GM23248 (cell line): ENCODE results near the gene SLC43A2. TPM values are rescaled to one million over a fixed set of nuclear protein-coding genes. Genes with fewer than 3 reads are reported as not detected.
"Not testable (repeated sequence)": the region's sequence is repeated elsewhere in the genome, so short reads cannot be mapped to it uniquely, and the experiment has no call there.

ENCODE experiments used
- DNase-seq: peaks from one replicate; pipeline ENCODE4 v3.0.0-alpha.2; 2015
- H2AFZ ChIP-seq: fragments of 200-600 bp; sonication (generic); 2 replicates; pipeline ENCODE4 v1.6.1; 2016; ENCODE audit warnings: antibody characterized with exemption
- H3F3A ChIP-seq: fragments of 200-600 bp; sonication (generic); 2 replicates; pipeline ENCODE4 v1.6.1; 2016; ENCODE audit warnings: mild to moderate bottlenecking, antibody characterized with exemption, mixed run types; ENCODE audit not compliant: insufficient read depth
- H3K27ac ChIP-seq: fragments of 200-600 bp; sonication (generic); 2 replicates; pipeline ENCODE4 v1.5.1; 2016; ENCODE audit warnings: mild to moderate bottlenecking
- H3K27me3 ChIP-seq: fragments of 200-600 bp; sonication (generic); replicated peaks from 2 replicates; pipeline ENCODE4 v1.6.1; 2016; ENCODE audit warnings: mild to moderate bottlenecking; ENCODE audit not compliant: insufficient read depth
- H3K36me3 ChIP-seq: fragments of 200-600 bp; sonication (generic); 2 replicates; pipeline ENCODE4 v1.6.1; 2016; ENCODE audit warnings: low read depth, mild to moderate bottlenecking
- H3K4me1 ChIP-seq: fragments of 200-600 bp; sonication (generic); 2 replicates; pipeline ENCODE4 v1.6.1; 2016; ENCODE audit warnings: mild to moderate bottlenecking; ENCODE audit not compliant: insufficient read depth
- H3K4me2 ChIP-seq: fragments of 200-600 bp; sonication (generic); one replicate; pipeline ENCODE4 v1.6.1; 2016; ENCODE audit warnings: mild to moderate bottlenecking; ENCODE audit not compliant: unreplicated experiment
- H3K4me3 ChIP-seq: fragments of 200-600 bp; sonication (generic); 2 replicates; pipeline ENCODE4 v1.5.1; 2016; ENCODE audit warnings: mild to moderate bottlenecking
- H3K79me2 ChIP-seq: fragments of 200-600 bp; sonication (generic); 2 replicates; pipeline ENCODE4 v1.6.1; 2016; ENCODE audit warnings: mild to moderate bottlenecking; ENCODE audit not compliant: insufficient read depth
- H3K9ac ChIP-seq: fragments of 200-600 bp; sonication (generic); 2 replicates; pipeline ENCODE4 v1.6.1; 2016; ENCODE audit warnings: mild to moderate bottlenecking
- H3K9me2 ChIP-seq: fragments of 200-600 bp; sonication (generic); 2 replicates; pipeline ENCODE4 v1.6.1; 2016; ENCODE audit warnings: mixed run types, mild to moderate bottlenecking, moderate library complexity; ENCODE audit not compliant: insufficient read depth
- H3K9me3 ChIP-seq: fragments of 200-600 bp; sonication (generic); one replicate; pipeline ENCODE4 v1.6.1; 2017; ENCODE audit warnings: low read depth
- H4K20me1 ChIP-seq: fragments of 200-600 bp; sonication (generic); 2 replicates; pipeline ENCODE4 v1.6.0; 2016; ENCODE audit not compliant: insufficient read depth
- EZH2 ChIP-seq: fragments of 200-600 bp; sonication (generic); IDR thresholded peaks from 2 replicates; pipeline ENCODE4 v1.6.1; 2018; ENCODE audit warnings: antibody characterized with exemption, mild to moderate bottlenecking; ENCODE audit not compliant: insufficient read depth, poor library complexity, severe bottlenecking
- EZH2phosphoT487 ChIP-seq: fragments of 200-600 bp; sonication (generic); IDR thresholded peaks from 2 replicates; pipeline ENCODE4 v1.6.1; 2018; ENCODE audit warnings: antibody characterized with exemption, moderate library complexity, mild to moderate bottlenecking, low read depth; ENCODE audit not compliant: insufficient read depth
- WGBS, 2 experiments: methylation state at CpG; one replicate each; pipeline ENCODE4 v1.1.6; 2015 to 2017; ENCODE audit warnings: low lambda C conversion rate in 2 of 2, low coverage in 1 of 2; ENCODE audit errors: missing lambda C conversion rate in 2 of 2; 5-methylcytosine and 5-hydroxymethylcytosine counted together
- in situ Hi-C: fragments of 300-500 bp; cut with MboI; formaldehyde crosslinking; loops from 2 replicates; pipeline ENCODE4 v1.15.0; 2020
- polyA plus RNA-seq: library from polyadenylated mRNA; unstranded; fragments of >200 nt; fragmentation: Nextera tagmentation; extraction: Ambion mirVana; gene quantifications from 2 replicates; pipeline ENCODE4 v1.2.1, GENCODE V29; 2016
- total RNA-seq: library from RNA; depleted of rRNA; stranded (reverse); fragments of >200 nt; shearing (Covaris generic); gene quantifications from 2 replicates; pipeline ENCODE4 v1.2.3, GENCODE V29; 2014; rRNA removed

Gene SLC43A2
- total RNA-seq (8.6 and 9.1 TPM in 2 replicates), polyA plus RNA-seq (6.0 and 6.6 TPM in 2 replicates)

DNA sequence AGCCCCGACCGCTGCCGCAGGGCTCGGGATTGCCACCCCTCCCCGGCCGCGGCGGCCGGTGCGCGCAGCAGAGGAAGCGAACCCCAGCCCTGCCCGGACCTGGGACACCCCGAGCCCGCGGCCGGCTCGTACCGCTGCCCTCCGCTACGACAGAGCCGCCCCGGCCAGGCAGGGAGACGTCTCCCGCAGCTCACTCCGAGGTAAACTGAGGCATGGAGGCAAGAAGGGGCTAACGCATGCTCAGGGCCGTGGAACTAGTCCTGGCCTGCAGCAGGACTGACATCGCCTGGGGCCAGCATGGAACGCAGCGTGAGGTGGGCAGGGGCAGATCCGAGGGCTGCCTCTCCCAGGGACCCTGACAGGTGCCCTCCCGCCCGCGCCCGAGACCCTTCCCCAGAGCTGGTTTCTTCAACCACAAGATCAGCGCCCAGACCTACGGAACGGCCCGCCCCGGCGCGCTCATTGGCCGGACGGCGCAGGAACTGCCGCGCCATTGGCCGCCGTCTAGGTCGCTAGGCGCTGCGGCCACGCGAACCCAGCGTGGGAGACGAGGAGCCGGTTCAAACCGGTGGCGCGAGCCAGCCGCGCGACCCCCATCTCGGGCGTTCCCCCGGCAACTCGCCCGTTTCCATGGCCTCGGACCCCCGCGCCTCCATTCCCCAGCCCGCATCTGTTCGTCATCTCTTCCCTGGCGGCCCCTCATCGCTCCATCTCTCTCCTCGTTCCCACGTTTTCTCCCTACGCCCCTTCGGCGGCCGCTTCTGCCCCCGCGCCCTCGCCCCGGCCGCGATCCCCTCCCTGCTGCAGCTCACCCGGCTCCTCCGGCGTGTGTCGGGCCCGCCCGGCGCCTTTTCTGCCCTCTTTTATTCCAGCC lies at the start of gene SLC43A2:
Gene SLC43A2 (minus strand): TSS at position 853 of the 874 bp plus-strand sequence. CDS start 960 bp downstream, outside the sequence.
- H3K36me3 ChIP-seq = no peaks in the 10 kb centered on the region
- H3K9me3 ChIP-seq = no peaks in the 10 kb centered on the region
- no peaks in the 10 kb centered on the region for H3K79me2 ChIP-seq
- H3K4me1 ChIP-seq = no peaks in the 10 kb centered on the region
- H3K27me3 ChIP-seq = no peaks in the 10 kb centered on the region
- no peaks in the 10 kb centered on the region for H3F3A ChIP-seq
- peak; percentile 93 for DNase-seq
- no peaks in the 10 kb centered on the region for H3K9me2 ChIP-seq
- TF ChIP-seq EZH2phosphoT487 (no peak), EZH2 (no peak)
- H3K4me3 ChIP-seq = peak within 1 kb of the TSS; percentile 79
- H3K9ac ChIP-seq = peak within 1 kb of the TSS; percentile 93
- H3K27ac ChIP-seq = peak within 1 kb of the TSS; percentile 81
- no peaks in the 10 kb centered on the region for H4K20me1 ChIP-seq
- 1% methylated on average over 40 to 81 of the region's 95 CpGs for WGBS, 2 experiments
- H3K4me2 ChIP-seq = peak within 1 kb of the TSS; percentile 96
- in situ Hi-C loops = no loop called here
- H2AFZ ChIP-seq = peak within 1 kb of the TSS; percentile 80

GRCh38 chr17:1676401-1676800 lies 47.8 kb upstream of the SLC43A2 start:
- Histone ChIP-seq H3K9ac (no peak overlapping the region), H3K4me3 (no peak overlapping the region), H3K4me2 (no peak overlapping the region), H3F3A (peaks cover 9% of the 10 kb centered on the region; the same call in 1 of the 2 replicates), H3K27ac (no peak overlapping the region), H3K9me2 (no peaks in the 10 kb centered on the region), H3K36me3 (peaks cover 87% of the 10 kb centered on the region), H3K27me3 (no peaks in the 10 kb centered on the region), H3K4me1 (no peaks in the 10 kb centered on the region), H3K79me2 (peaks cover 79% of the 10 kb centered on the region), H4K20me1 (no peaks in the 10 kb centered on the region), H2AFZ (no peak overlapping the region), H3K9me3 (no peaks in the 10 kb centered on the region)
- no peak for DNase-seq
- WGBS, 2 experiments = 91% methylated on average over 13 of the region's 13 CpGs
- TF ChIP-seq EZH2 (no peak), EZH2phosphoT487 (no peak)
- in situ Hi-C loops = no loop called here

DNA sequence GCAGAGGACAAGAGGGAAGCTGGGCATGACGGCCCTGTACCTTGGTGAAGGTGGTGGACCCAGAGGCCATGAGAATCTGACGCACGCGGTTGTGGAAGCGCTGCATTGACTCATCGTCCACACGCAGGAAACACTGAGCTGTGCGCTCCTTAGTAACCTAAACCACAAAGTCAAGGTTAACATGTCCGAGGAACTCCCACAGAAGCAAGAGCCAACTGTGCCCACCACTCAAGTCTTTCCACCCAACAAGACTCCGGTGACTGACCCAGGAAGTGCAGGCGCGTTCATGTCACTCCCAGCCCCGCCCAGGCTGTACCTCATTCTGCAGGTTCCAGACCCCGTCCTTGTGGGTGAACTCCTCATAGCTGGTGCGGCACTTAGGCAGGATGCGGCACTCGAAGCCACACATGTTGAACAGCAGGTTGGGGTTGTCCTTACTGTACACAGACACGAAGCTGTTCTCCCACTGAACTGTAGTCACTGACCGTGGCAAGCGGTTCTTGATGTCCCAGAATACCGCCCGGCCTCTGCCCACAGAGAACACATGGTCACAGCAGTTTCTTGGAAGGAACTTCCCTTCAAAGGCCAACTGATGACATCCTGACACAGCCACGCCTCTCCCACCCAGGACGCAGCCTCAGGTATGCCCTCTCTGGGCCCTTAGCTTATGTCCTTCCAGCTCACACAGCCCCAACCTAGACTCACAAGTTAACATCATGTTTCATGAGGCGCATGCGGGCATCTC lies 44.6 kb upstream of the SLC43A2 start:
- Histone ChIP-seq H3F3A (peaks cover 26% of the 10 kb centered on the region), H3K79me2 (peaks cover 58% of the 10 kb centered on the region), H3K4me2 (no peak overlapping the region), H3K9ac (no peak overlapping the region), H3K9me3 (no peaks in the 10 kb centered on the region), H3K27ac (no peak overlapping the region), H4K20me1 (no peaks in the 10 kb centered on the region), H2AFZ (no peak overlapping the region), H3K4me3 (no peak overlapping the region), H3K36me3 (peaks cover 70% of the 10 kb centered on the region), H3K27me3 (no peaks in the 10 kb centered on the region), H3K4me1 (peaks cover 12% of the 10 kb centered on the region), H3K9me2 (no peaks in the 10 kb centered on the region)
- DNase-seq = no peak
- in situ Hi-C loops = no loop called here
- no peak for TF ChIP-seq EZH2phosphoT487
- TF ChIP-seq EZH2 = no peak
- 91 to 92% methylated on average over 25 to 26 of the region's 26 CpGs for whole genome bisulfite sequencing, 2 experiments

- H3K27me3 ChIP-seq, H3K9ac ChIP-seq, H3K27ac ChIP-seq, H3K4me1 ChIP-seq, in situ Hi-C loops, H2AFZ ChIP-seq, H4K20me1 ChIP-seq, H3K9me3 ChIP-seq, DNase-seq, H3K4me3 ChIP-seq, H3K9me2 ChIP-seq, H3K4me2 ChIP-seq: not testable (repeated sequence)
- Histone ChIP-seq H3F3A (peaks cover 10% of the 10 kb centered on the region), H3K79me2 (peaks cover 70% of the 10 kb centered on the region), H3K36me3 (peaks cover 62% of the 10 kb centered on the region)
- WGBS, 2 experiments = 82 to 86% methylated on average over 5 of the region's 5 CpGs
These were observed 35.3 kb upstream of the SLC43A2 start for GRCh38 chr17:1663934-1664333.
